HG02852 (cell line): ENCODE data around the gene DNM1.

Experiments
- ATAC-seq: cut with Tn5 transposase; IDR thresholded peaks from one replicate; pipeline ENCODE4 v1.9.1; 2021; ENCODE audit warnings: mild to moderate bottlenecking, moderate library complexity; ENCODE audit not compliant: unreplicated experiment

Gene DNM1

GRCh38 chr9:128304136-128304970, 101.2 kb downstream of the DNM1 start:
- no peak for ATAC-seq
